Measurements from ENCODE around the gene RNF111. TPM values are rescaled to one million over a fixed set of nuclear protein-coding genes. Genes with fewer than 3 reads are reported as not detected.

RNF111 gene
- total and polyA plus RNA-seq, 2 of the 13 experiments (the other 11 are each of a cell fraction or from before 2014, with no cell fraction given) = 12.1 to 23.1 TPM

- TF ChIP-seq REST (IDR thresholded peaks at IDR 0.05; ENCODE audit: borderline replicate concordance in 1 of 2, low read depth in 1 of 2, low read length in 2 of 2) (no peak), REXO4 (CRISPR knock-in tag; IDR thresholded peaks at IDR 0.05; ENCODE audit: borderline replicate concordance) (no peak), ZNF274 (CRISPR knock-in tag; IDR thresholded peaks at IDR 0.05) (no peak; the same call in 1 of the 2 replicates), ZNF703 (CRISPR knock-in tag; IDR thresholded peaks at IDR 0.05; ENCODE audit: borderline replicate concordance) (no peak), ZFP62 (CRISPR knock-in tag; IDR thresholded peaks at IDR 0.05) (no peak), GLI4 (CRISPR knock-in tag; IDR thresholded peaks at IDR 0.05; ENCODE audit: borderline replicate concordance) (no peak), PRPF4 (IDR thresholded peaks at IDR 0.05; ENCODE audit: low read depth, low read length, poor library complexity, severe bottlenecking) (no peak), ZBTB37 (CRISPR knock-in tag; IDR thresholded peaks at IDR 0.05) (no peak), PITX1 (CRISPR knock-in tag; IDR thresholded peaks at IDR 0.05) (no peak), ZSCAN9 (CRISPR knock-in tag; IDR thresholded peaks at IDR 0.05; ENCODE audit: borderline replicate concordance) (no peak; the same call in 1 of the 2 replicates), ZNF704 (CRISPR knock-in tag; IDR thresholded peaks at IDR 0.05; ENCODE audit: borderline replicate concordance) (no peak), ZBTB8A (CRISPR knock-in tag; IDR thresholded peaks at IDR 0.05; ENCODE audit: borderline replicate concordance, low read depth) (no peak), PRDM15 (CRISPR knock-in tag; IDR thresholded peaks at IDR 0.05) (no peak), ZNF501 (CRISPR knock-in tag; IDR thresholded peaks at IDR 0.05) (peak; percentile 88), TBX2 (CRISPR knock-in tag; IDR thresholded peaks at IDR 0.05; ENCODE audit: borderline replicate concordance) (no peak), MZF1 (CRISPR knock-in tag; IDR thresholded peaks at IDR 0.05; ENCODE audit: borderline replicate concordance) (no peak), ZBTB43 (CRISPR knock-in tag; conservative IDR thresholded peaks at IDR 0.05) (no peak), ETV5 (CRISPR knock-in tag; IDR thresholded peaks at IDR 0.05; ENCODE audit: borderline replicate concordance) (no peak)
Measured at GRCh38 chr15:58987491-58988005, at the start of gene RNF111 (continued).
